ENCODE data around the gene IQCF2. TPM values are rescaled to one million over a fixed set of nuclear protein-coding genes. Genes with fewer than 3 reads are reported as not detected.
"Not testable (repeated sequence)": the region's sequence is repeated elsewhere in the genome, so short reads cannot be mapped to it uniquely, and the experiment has no call there.

The IQCF2 gene
- total RNA-seq, 1 donor from 2014 or later, result not detected

DNA sequence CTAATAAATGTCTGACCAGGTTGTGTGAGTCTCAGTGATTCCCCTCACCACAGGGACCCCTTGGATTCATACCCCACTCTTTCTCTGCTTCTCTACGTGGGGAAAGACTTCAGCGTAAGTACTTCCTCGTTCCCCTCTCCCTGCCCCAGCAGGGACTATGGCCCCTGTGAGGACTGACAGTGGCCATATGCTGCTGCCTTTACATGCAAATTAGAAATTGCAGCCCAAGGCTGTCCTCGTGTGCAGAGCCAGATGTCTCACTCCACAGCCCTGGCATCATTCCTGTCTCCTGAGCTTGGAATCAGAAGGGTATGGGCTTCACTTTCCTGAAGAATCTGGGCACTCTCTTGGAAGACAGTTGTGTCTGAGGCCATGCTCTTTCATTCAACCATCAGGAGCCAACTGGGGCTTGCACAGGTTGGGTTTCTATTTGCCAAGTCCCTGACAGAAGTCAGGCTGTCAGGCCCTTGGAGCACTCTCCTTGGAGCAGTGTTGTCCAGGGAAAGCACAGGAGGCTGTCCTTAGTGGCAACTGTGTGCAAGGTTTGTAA is 30.5 kb upstream of the IQCF2 start:
- TF ChIP-seq, protein P1, sequence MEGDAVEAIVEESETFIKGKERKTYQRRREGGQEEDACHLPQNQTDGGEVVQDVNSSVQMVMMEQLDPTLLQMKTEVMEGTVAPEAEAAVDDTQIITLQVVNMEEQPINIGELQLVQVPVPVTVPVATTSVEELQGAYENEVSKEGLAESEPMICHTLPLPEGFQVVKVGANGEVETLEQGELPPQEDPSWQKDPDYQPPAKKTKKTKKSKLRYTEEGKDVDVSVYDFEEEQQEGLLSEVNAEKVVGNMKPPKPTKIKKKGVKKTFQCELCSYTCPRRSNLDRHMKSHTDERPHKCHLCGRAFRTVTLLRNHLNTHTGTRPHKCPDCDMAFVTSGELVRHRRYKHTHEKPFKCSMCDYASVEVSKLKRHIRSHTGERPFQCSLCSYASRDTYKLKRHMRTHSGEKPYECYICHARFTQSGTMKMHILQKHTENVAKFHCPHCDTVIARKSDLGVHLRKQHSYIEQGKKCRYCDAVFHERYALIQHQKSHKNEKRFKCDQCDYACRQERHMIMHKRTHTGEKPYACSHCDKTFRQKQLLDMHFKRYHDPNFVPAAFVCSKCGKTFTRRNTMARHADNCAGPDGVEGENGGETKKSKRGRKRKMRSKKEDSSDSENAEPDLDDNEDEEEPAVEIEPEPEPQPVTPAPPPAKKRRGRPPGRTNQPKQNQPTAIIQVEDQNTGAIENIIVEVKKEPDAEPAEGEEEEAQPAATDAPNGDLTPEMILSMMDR (IDR thresholded peaks at IDR 0.05), result no peak
- Histone ChIP-seq H3K27ac (no peak overlapping the region), H3K36me3 (no peaks in the 10 kb centered on the region), H3K9me3 (peaks cover 10% of the 10 kb centered on the region), H3K4me1 (no peaks in the 10 kb centered on the region), H3K4me3 (no peak overlapping the region), H3K27me3 (ENCODE audit: low read depth) (no peaks in the 10 kb centered on the region)
- intact Hi-C loops (cut with DNase I), result no loop called here
- ATAC-seq, result no peak
- no peak for DNase-seq

DNA sequence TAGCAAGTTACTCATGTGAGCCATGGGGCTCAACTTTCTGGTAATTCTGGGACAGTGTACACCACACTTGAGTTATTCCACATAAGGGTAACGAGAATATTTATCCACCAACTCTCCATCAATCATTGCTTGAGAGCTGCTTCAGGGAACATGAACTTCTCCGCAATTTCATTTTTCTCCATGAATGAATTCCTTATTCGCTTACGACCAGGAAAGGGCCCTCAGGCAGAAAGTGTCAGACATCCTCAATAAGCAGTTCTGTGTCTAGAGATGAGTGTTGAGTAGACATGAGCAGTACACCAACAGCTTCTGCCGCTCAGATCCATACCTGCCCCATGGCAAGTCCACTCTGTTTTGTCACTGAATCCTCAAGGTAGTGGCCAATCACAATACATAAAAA is 24.8 kb upstream of the IQCF2 start:
- Histone ChIP-seq H3K9me3 (no peaks in the 10 kb centered on the region), H3K36me3 (no peaks in the 10 kb centered on the region), H3K27me3 (ENCODE audit: low read depth) (peaks cover 13% of the 10 kb centered on the region), H3K27ac (no peak overlapping the region), H3K4me1 (no peaks in the 10 kb centered on the region), H3K4me3 (no peak overlapping the region)
- TF ChIP-seq, protein P1 (IDR thresholded peaks at IDR 0.05), result no peak
- DNase-seq, result no peak
- ATAC-seq, result no peak
- intact Hi-C loops (cut with DNase I), result no loop called here

DNA sequence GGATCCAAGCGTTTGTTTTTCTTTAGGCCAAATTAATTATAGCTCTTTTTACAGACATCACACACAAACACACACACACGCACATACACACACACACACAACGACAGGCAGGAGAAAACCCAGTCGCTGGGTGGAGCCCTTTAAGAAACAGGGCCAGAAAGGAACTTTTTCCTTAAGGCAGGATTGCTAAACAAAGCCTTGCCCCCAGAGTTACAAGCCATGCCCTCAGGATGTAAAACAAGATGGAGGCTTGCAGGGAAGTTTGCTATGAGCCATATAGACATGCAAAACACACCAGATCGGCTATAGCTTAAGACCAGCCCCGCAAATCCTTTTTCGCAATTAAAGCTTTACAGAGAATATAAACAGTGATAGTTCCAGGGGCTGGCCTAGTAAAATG is 16.3 kb upstream of the IQCF2 start:
- Histone ChIP-seq H3K4me3 (no peak overlapping the region), H3K27me3 (ENCODE audit: low read depth) (peaks cover 8% of the 10 kb centered on the region), H3K27ac (no peak overlapping the region), H3K36me3 (no peaks in the 10 kb centered on the region), H3K4me1 (no peaks in the 10 kb centered on the region), H3K9me3 (peaks cover 3% of the 10 kb centered on the region)
- no peak for ATAC-seq
- intact Hi-C loops (cut with DNase I), result no loop called here
- TF ChIP-seq, protein P1 (IDR thresholded peaks at IDR 0.05), result no peak
- no peak for DNase-seq

DNA sequence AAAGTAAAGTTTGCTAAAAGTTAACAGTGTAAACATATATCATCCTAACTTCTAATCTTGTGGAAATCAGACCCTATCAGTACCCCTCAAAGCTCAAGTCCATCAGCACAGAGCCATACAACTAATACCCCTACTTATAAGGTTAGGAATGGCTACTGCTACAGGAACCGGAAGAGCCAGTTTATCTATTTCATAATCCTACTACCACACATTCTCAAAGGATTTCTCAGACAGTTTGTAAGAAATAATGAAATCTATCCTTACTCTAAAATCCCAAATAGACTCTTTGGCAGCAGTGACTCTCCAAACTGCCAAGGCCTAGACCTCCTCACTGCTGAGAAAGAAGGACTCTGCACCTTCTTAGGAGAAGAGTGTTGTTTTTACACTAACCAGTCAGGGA is 6.0 kb upstream of the IQCF2 start:
- H3K36me3 ChIP-seq; H3K4me3 ChIP-seq; H3K27ac ChIP-seq; ATAC-seq; intact Hi-C loops (cut with DNase I); H3K4me1 ChIP-seq; H3K9me3 ChIP-seq; DNase-seq; H3K27me3 ChIP-seq (ENCODE audit: low read depth): not testable (repeated sequence)

DNA sequence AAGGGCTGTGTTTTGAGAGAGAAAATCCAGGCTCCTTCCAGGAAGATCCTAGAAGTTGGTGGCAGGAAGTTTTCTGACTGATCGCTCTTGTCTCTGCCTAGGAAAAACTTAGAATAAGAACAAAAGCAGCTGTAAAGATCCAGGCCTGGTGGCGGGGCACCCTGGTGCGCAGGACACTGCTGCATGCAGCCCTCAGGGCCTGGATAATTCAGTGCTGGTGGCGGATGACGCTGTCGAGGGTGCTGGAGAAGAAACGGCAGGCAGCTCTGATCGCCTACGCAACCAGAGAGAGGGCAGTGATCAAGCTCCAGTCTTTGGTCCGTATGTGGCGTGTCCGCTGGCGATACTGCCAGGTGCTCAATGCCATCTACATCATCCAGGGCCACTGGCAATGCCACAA is 1.5 kb downstream of the IQCF2 start:
- Histone ChIP-seq H3K27ac (no peak overlapping the region), H3K36me3 (no peaks in the 10 kb centered on the region), H3K4me3 (no peak overlapping the region), H3K9me3 (no peaks in the 10 kb centered on the region), H3K27me3 (ENCODE audit: low read depth) (no peaks in the 10 kb centered on the region), H3K4me1 (no peaks in the 10 kb centered on the region)
- DNase-seq, result no peak
- TF ChIP-seq, protein P1 (IDR thresholded peaks at IDR 0.05), result no peak
- ATAC-seq, result no peak
- intact Hi-C loops (cut with DNase I), result no loop called here

DNA sequence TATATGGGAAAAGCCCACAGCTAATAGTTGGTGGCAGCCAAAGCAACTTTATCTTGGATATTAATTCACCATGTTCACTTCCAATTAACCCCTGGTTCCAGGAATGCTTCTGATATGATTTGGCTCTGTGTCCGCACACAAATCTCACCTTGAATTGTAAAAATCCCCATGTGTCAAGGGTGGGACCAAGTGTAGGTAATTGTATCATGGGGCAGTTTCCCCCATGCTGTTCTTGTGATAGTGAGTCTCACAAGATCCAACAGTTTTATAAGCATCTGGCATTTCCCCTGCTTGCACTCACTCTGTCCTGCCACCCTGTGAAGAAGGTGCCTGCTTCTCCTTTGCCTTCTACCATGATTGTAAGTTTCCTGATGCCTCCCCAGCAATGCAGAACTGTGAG is 7.5 kb downstream of the IQCF2 start:
- ATAC-seq; H3K4me3 ChIP-seq; H3K27me3 ChIP-seq (ENCODE audit: low read depth); H3K36me3 ChIP-seq; H3K27ac ChIP-seq; DNase-seq; H3K9me3 ChIP-seq; intact Hi-C loops (cut with DNase I); H3K4me1 ChIP-seq: not testable (repeated sequence)

DNA sequence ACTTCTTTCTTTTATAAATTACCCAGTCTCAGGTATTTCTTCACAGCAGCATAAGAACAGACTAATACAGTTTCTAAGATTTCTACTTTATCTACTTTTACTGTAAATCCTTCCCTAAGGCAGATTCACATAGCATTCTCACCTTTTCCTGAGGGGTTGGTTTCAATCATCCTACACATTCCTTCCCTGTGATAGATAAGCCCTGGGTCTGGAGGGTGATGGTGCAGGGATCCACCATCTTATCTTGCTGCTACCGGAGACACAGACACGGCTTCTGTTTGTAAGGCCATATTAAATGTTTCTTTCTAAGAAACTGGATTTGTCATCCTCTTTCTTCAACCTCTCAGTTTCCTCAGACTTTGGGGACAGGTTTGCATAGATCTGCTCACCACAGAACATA is 7.9 kb downstream of the IQCF2 start:
- H3K36me3 ChIP-seq, result no peaks in the 10 kb centered on the region
- H3K9me3 ChIP-seq, result no peaks in the 10 kb centered on the region
- TF ChIP-seq, protein P1 (IDR thresholded peaks at IDR 0.05), result no peak
- no peak overlapping the region for H3K27ac ChIP-seq
- peaks cover 6% of the 10 kb centered on the region for H3K27me3 ChIP-seq (ENCODE audit: low read depth)
- intact Hi-C loops (cut with DNase I), result no loop called here
- no peak overlapping the region for H3K4me3 ChIP-seq
- DNase-seq (no peak), ATAC-seq (no peak)
- no peaks in the 10 kb centered on the region for H3K4me1 ChIP-seq
